PFSK-1 (cell line): ENCODE data around the gene MAML2.

ENCODE experiments used
- FOXP2 ChIP-seq: optimal IDR thresholded peaks from 2 replicates; pipeline ENCODE3; 2011; ENCODE audit warnings: borderline replicate concordance, control low read depth, inconsistent platforms; ENCODE audit not compliant: insufficient read depth; ENCODE audit errors: extremely low read length, extremely low read depth
- POLR2AphosphoS5 ChIP-seq: IDR thresholded peaks from 2 replicates; pipeline ENCODE4 v1.6.1; 2012; ENCODE audit warnings: low read depth, mild to moderate bottlenecking, control low read depth, low read length, moderate library complexity
- REST ChIP-seq, 2 experiments: IDR thresholded peaks; 2 replicates each; pipeline versions ENCODE4 v1.6.1 to v1.8.0; 2011 to 2012; ENCODE audit warnings: low read depth in 2 of 2, low read length in 2 of 2, control low read depth in 1 of 2, inconsistent platforms in 1 of 2, mild to moderate bottlenecking in 1 of 2, moderate library complexity in 1 of 2; ENCODE audit not compliant: insufficient read depth in 1 of 2
- SIN3A ChIP-seq: IDR thresholded peaks from 2 replicates; pipeline ENCODE4 v1.6.1; 2012; ENCODE audit warnings: mild to moderate bottlenecking, low read length, moderate library complexity, borderline replicate concordance; ENCODE audit not compliant: insufficient read depth
- TAF1 ChIP-seq: IDR thresholded peaks from 2 replicates; pipeline ENCODE4 v1.6.1; 2012; ENCODE audit warnings: low read length, control low read depth, borderline replicate concordance; ENCODE audit not compliant: insufficient read depth

GRCh38 chr11:96074551-96075310 is 268.3 kb downstream of the MAML2 start:
- TF ChIP-seq REST (IDR thresholded peaks at IDR 0.05; ENCODE audit: insufficient read depth in 1 of 2, low read depth in 2 of 2, low read length in 2 of 2) (no peak), POLR2AphosphoS5 (no peak), SIN3A (no peak), TAF1 (no peak), FOXP2 (no peak)
